Astrocyte of the cerebellum (primary cell): ENCODE results near the gene LRFN2.

ENCODE experiments used
- DNase-seq: peaks from one replicate; pipeline ENCODE4 v3.0.0-alpha.2; 2011; ENCODE audit warnings: low read depth
- H3K4me3 ChIP-seq: 2 replicates; pipeline ENCODE4 v1.5.1; 2011; ENCODE audit warnings: mild to moderate bottlenecking, low read depth, low read length, moderate library complexity
- CTCF ChIP-seq: IDR thresholded peaks from 2 replicates; pipeline ENCODE4 v1.5.1; 2012; ENCODE audit warnings: low read length, low read depth, moderate library complexity, mild to moderate bottlenecking; ENCODE audit errors: missing control alignments
- in situ Hi-C: cut with HindIII; loops from 2 replicates; pipeline ENCODE4 v1.10.0; 2017; ENCODE audit warnings: low sequenced_read_pairs

Gene LRFN2

GRCh38 chr6:40627316-40627715 lies 40.2 kb upstream of the LRFN2 start:
- no peak for DNase-seq
- no peak overlapping the region for H3K4me3 ChIP-seq
- no peak for TF ChIP-seq CTCF
- in situ Hi-C loops = no loop called here

- DNase-seq = no peak
- TF ChIP-seq CTCF = no peak
- in situ Hi-C loops = no loop called here
Observed at GRCh38 chr6:40626886-40627285, 39.7 kb upstream of the LRFN2 start.

GRCh38 chr6:40623932-40624331 lies 36.8 kb upstream of the LRFN2 start:
- no peak for TF ChIP-seq CTCF
- in situ Hi-C loops = no loop called here
- no peak for DNase-seq
- H3K4me3 ChIP-seq = no peak overlapping the region

More at GRCh38 chr6:40626886-40627285, 39.7 kb upstream of the LRFN2 start:
- H3K4me3 ChIP-seq = no peak overlapping the region

GRCh38 chr6:40623178-40623577 lies 36.0 kb upstream of the LRFN2 start:
- in situ Hi-C loops = no loop called here
- TF ChIP-seq CTCF = no peak
- no peak overlapping the region for H3K4me3 ChIP-seq
- DNase-seq = no peak

GRCh38 chr6:40620574-40621240 lies 33.5 kb upstream of the LRFN2 start:
- TF ChIP-seq CTCF = no peak
- DNase-seq = no peak
- H3K4me3 ChIP-seq = no peak overlapping the region
- in situ Hi-C loops = no loop called here

GRCh38 chr6:40614671-40615070 lies 27.5 kb upstream of the LRFN2 start:
- no peak for TF ChIP-seq CTCF
- in situ Hi-C loops = loop anchor here (5.0 kb wide), 1 partner anchor 33 kb away; no protein-coding TSS in a partner anchor
- DNase-seq = no peak
- no peak overlapping the region for H3K4me3 ChIP-seq
